Tibial artery (tissue), 4 donors: ENCODE results near the gene CCDC80.

Experiments used
- DNase-seq, 2 donors: peaks; one replicate each; pipeline ENCODE4 v3.0.0-alpha.2; 2019
- H3K27ac ChIP-seq, 2 donors: fragments of 200-600 bp; sonication (generic) in 1 of 2; 1 replicate in 1 of 2; 2 replicates in 1 of 2; pipeline ENCODE4 v1.5.1; 2018 to 2019; ENCODE audit warnings: mild to moderate bottlenecking in 1 of 2
- H3K27me3 ChIP-seq, 2 donors: fragments of 200-600 bp; sonication (generic) in 1 of 2; one replicate each; pipeline versions ENCODE4 v1.5.1 to v1.6.0; 2016 to 2019
- H3K36me3 ChIP-seq, 3 donors: fragments of 200-600 bp; sonication (generic) in 2 of 3; one replicate each; pipeline ENCODE4 v1.5.1; 2016 to 2019; ENCODE audit warnings: mild to moderate bottlenecking in 2 of 3
- H3K4me1 ChIP-seq, 4 donors: fragments of 200-600 bp; sonication (generic) in 2 of 4; 1 replicate in 3 of 4; 2 replicates in 1 of 4; pipeline ENCODE4 v1.5.1; 2016 to 2019
- H3K4me3 ChIP-seq, 2 donors: fragments of 200-600 bp; sonication (generic) in 1 of 2; 1 replicate in 1 of 2; 2 replicates in 1 of 2; pipeline ENCODE4 v1.5.1; 2018 to 2019; ENCODE audit warnings: mild to moderate bottlenecking in 2 of 2
- H3K9me3 ChIP-seq, 3 donors: fragments of 200-600 bp; sonication (generic) in 1 of 3; one replicate each; pipeline ENCODE4 v1.5.1; 2016 to 2019
- CTCF ChIP-seq, 2 experiments: fragments of 200-600 bp in 1 of 2; fragments of 450-650 bp in 1 of 2; IDR thresholded peaks; one replicate each; pipeline ENCODE4 v1.5.1; 2017 to 2019; ENCODE audit warnings: antibody characterized with exemption in 2 of 2, mild to moderate bottlenecking in 1 of 2, moderate library complexity in 1 of 2
- intact Hi-C: fragments of 100-400 bp; cut with DNase I; formaldehyde crosslinking; loops from one replicate; pipeline ENCODE4 v1.15.0; 2023; ENCODE audit warnings: low total_unique reads

CCDC80 gene

GRCh38 chr3:112623213-112623612 lies 17.7 kb downstream of the CCDC80 start:
- H3K27me3 ChIP-seq, result no peaks in the 10 kb centered on the region
- peaks cover 0 to 18% (median 7%) of the 10 kb centered on the region in 4 donors for H3K4me1 ChIP-seq
- no peak for DNase-seq
- intact Hi-C loops, result no loop called here
- no peak for TF ChIP-seq CTCF (IDR thresholded peaks at IDR 0.05)
- no peak overlapping the region for H3K4me3 ChIP-seq
- H3K27ac ChIP-seq, result no peak overlapping the region
- no peaks in the 10 kb centered on the region for H3K9me3 ChIP-seq
- peaks cover 0 to 6% (median 0%) of the 10 kb centered on the region in 3 donors for H3K36me3 ChIP-seq

- Histone ChIP-seq H3K36me3 (peaks cover 21 to 30% (median 23%) of the 10 kb centered on the region in 3 donors), H3K27ac (no peak overlapping the region), H3K9me3 (no peaks in the 10 kb centered on the region), H3K4me3 (no peak overlapping the region), H3K27me3 (no peaks in the 10 kb centered on the region), H3K4me1 (no peaks in the 10 kb centered on the region)
- DNase-seq, result no peak
- intact Hi-C loops, result no loop called here
- TF ChIP-seq CTCF (IDR thresholded peaks at IDR 0.05), result no peak
Observed at GRCh38 chr3:112619295-112619694, 21.6 kb downstream of the CCDC80 start.

GRCh38 chr3:112617285-112617684 lies 23.7 kb downstream of the CCDC80 start:
- no peaks in the 10 kb centered on the region for H3K27me3 ChIP-seq
- peaks cover 0 to under 1% (median 0%) of the 10 kb centered on the region in 4 donors for H3K4me1 ChIP-seq
- intact Hi-C loops, result no loop called here
- DNase-seq, result no peak
- H3K36me3 ChIP-seq, result peaks cover 21 to 35% (median 23%) of the 10 kb centered on the region in 3 donors
- no peak for TF ChIP-seq CTCF (IDR thresholded peaks at IDR 0.05)
- H3K27ac ChIP-seq, result no peak overlapping the region
- no peaks in the 10 kb centered on the region for H3K9me3 ChIP-seq
- no peak overlapping the region for H3K4me3 ChIP-seq

GRCh38 chr3:112615989-112616731 lies 24.8 kb downstream of the CCDC80 start:
- Histone ChIP-seq H3K36me3 (peaks cover 21 to 35% (median 23%) of the 10 kb centered on the region in 3 donors), H3K4me3 (no peak overlapping the region)

GRCh38 chr3:112611752-112612515 lies 29.0 kb downstream of the CCDC80 start:
- no peak for TF ChIP-seq CTCF (IDR thresholded peaks at IDR 0.05)
- peaks cover 0 to 4% (median 1%) of the 10 kb centered on the region in 4 donors for H3K4me1 ChIP-seq
- H3K4me3 ChIP-seq, result no peak overlapping the region
- no peak for DNase-seq
- intact Hi-C loops, result no loop called here
- H3K9me3 ChIP-seq, result no peaks in the 10 kb centered on the region
- peaks cover 5 to 28% (median 17%) of the 10 kb centered on the region in 3 donors for H3K36me3 ChIP-seq
- no peaks in the 10 kb centered on the region for H3K27me3 ChIP-seq
- peak overlapping the region in 1 of 2 donors; percentile 19 for H3K27ac ChIP-seq

More at GRCh38 chr3:112615989-112616731, 24.8 kb downstream of the CCDC80 start:
- intact Hi-C loops, result loop anchor here (2.0 kb wide), 1 partner anchor 39 kb away; no protein-coding TSS in a partner anchor
- H3K27ac ChIP-seq, result no peak overlapping the region
- no peak for DNase-seq
- no peaks in the 10 kb centered on the region for H3K27me3 ChIP-seq
- no peak for TF ChIP-seq CTCF (IDR thresholded peaks at IDR 0.05)
- no peaks in the 10 kb centered on the region for H3K9me3 ChIP-seq
- peaks cover 0 to 4% (median 1%) of the 10 kb centered on the region in 4 donors for H3K4me1 ChIP-seq
